GM12878 (cell line): Measurements from ENCODE around the gene RBM12. TPM values are rescaled to one million over a fixed set of nuclear protein-coding genes. Genes with fewer than 3 reads are reported as not detected.
A peak's percentile ranks its signal among the peaks of the same experiment; 100 is the strongest.

Experiments used
- ATAC-seq: fragments of 200-7000 bp; cut with Tn5 transposase; 3 replicates; pipeline ENCODE4 v1.9.1; 2020; ENCODE audit warnings: mild to moderate bottlenecking, moderate library complexity
- BruUV-seq: library from RNA; stranded (reverse); fragments of 400-500 nt; replicated peaks from 2 replicates; lab custom pipeline; 2021; lab: Mats Ljungman, UMichigan
- CTCF ChIA-PET: fragments of 300-600 bp; sonication (Branson Sonifier 250); formaldehyde crosslinking; extraction: SDS; loops from one replicate; lab custom pipeline; 2021; ENCODE audit warnings: inconsistent platforms; lab: Yijun Ruan, JAX
- POLR2A ChIA-PET: fragments of 350-600 bp; formaldehyde crosslinking; extraction: SDS; loops from one replicate; lab custom pipeline; 2021; ENCODE audit warnings: inconsistent platforms; lab: Charles Lee
- RAD21 ChIA-PET: fragments of 300-600 bp; sonication (Branson Sonifier 250); formaldehyde crosslinking; loops from one replicate; lab custom pipeline; 2023; ENCODE audit warnings: antibody characterized with exemption; ENCODE audit not compliant: unreplicated experiment; lab: Charles Lee
- SMC1A ChIA-PET: fragments of 300-600 bp; sonication (Branson Sonifier 250); formaldehyde crosslinking; loops from one replicate; lab custom pipeline; 2023; ENCODE audit not compliant: unreplicated experiment, uncharacterized antibody; lab: Charles Lee
- DNase-seq: peaks from one replicate; pipeline ENCODE4 v3.0.0-alpha.2; 2011; ENCODE audit warnings: low read depth, low spot score
- FAIRE-seq: peaks from 3 replicates; lab custom pipeline; 2011; peaks lifted over from hg19 to GRCh38; lab: Jason Lieb, UNC
- H2AFZ ChIP-seq: 2 replicates; pipeline ENCODE4 v1.6.0; 2011; ENCODE audit warnings: low read depth, low read length, control low read depth; ENCODE audit not compliant: control insufficient read depth
- H3K27ac ChIP-seq: 2 replicates; pipeline ENCODE4 v1.5.1; 2011; ENCODE audit warnings: control low read depth; ENCODE audit not compliant: control insufficient read depth, insufficient read depth
- H3K27me3 ChIP-seq, 2 experiments: replicated peaks in 1 of 2; 2 replicates each; pipeline versions ENCODE4 v1.6.0 to v1.6.1; 2011; ENCODE audit warnings: low read length in 1 of 2; ENCODE audit not compliant: control insufficient read depth in 2 of 2, insufficient read depth in 2 of 2
- H3K36me3 ChIP-seq, 2 experiments: 2 replicates each; pipeline ENCODE4 v1.5.1; 2011; ENCODE audit warnings: low read length in 1 of 2; ENCODE audit not compliant: control insufficient read depth in 2 of 2, insufficient read depth in 2 of 2
- H3K4me1 ChIP-seq: 2 replicates; pipeline ENCODE4 v1.6.1; 2011; ENCODE audit warnings: mild to moderate bottlenecking, low read length, moderate library complexity, mixed read lengths; ENCODE audit not compliant: control insufficient read depth, insufficient read depth
- H3K4me2 ChIP-seq: 2 replicates; pipeline ENCODE4 v1.6.0; 2011; ENCODE audit warnings: control low read depth; ENCODE audit not compliant: control insufficient read depth, insufficient read depth
- H3K4me3 ChIP-seq: fragments of 200-600 bp; sonication (generic); 2 replicates; pipeline ENCODE4 v1.5.1; 2016
- H3K79me2 ChIP-seq: 2 replicates; pipeline ENCODE4 v1.6.0; 2011; ENCODE audit warnings: low read length; ENCODE audit not compliant: control insufficient read depth, insufficient read depth
- H3K9ac ChIP-seq: 2 replicates; pipeline ENCODE4 v1.8.0; 2011; ENCODE audit warnings: low read length, control low read depth, mixed read lengths; ENCODE audit not compliant: control insufficient read depth, insufficient read depth
- H3K9me3 ChIP-seq: replicated peaks from 3 replicates; pipeline ENCODE4 v1.5.1; 2011; ENCODE audit warnings: mild to moderate bottlenecking, low read length; ENCODE audit not compliant: control insufficient read depth, insufficient read depth
- H4K20me1 ChIP-seq: 2 replicates; pipeline ENCODE4 v1.6.0; 2011; ENCODE audit not compliant: control insufficient read depth, insufficient read depth
- CBX3 ChIP-seq: fragments of 200-600 bp; sonication (generic); IDR thresholded peaks from 2 replicates; pipeline ENCODE4 v1.6.1; 2016; ENCODE audit warnings: low read depth, borderline replicate concordance
- ESRRA ChIP-seq: IDR thresholded peaks from 2 replicates; pipeline ENCODE4 v1.6.1; 2012; ENCODE audit warnings: mild to moderate bottlenecking, low read length, improper control_type of control experiment
- IKZF2 ChIP-seq, 2 experiments: fragments of 450-650 bp; IDR thresholded peaks; 2 replicates each; pipeline ENCODE4 v1.6.1; 2017; ENCODE audit warnings: mild to moderate bottlenecking in 2 of 2, moderate library complexity in 2 of 2
- MTA3 ChIP-seq: IDR thresholded peaks from 2 replicates; pipeline ENCODE4 v1.6.1; 2012; ENCODE audit warnings: low read length, inconsistent platforms, borderline replicate concordance
- MXI1 ChIP-seq: fragments of 150-350 bp; IDR thresholded peaks from 2 replicates; pipeline ENCODE4 v1.6.1; 2011; ENCODE audit warnings: low read depth, mild to moderate bottlenecking, inconsistent platforms, low read length, improper control_type of control experiment
- PAX5 ChIP-seq: IDR thresholded peaks from 2 replicates; pipeline ENCODE4 v1.6.1; 2011; ENCODE audit warnings: low read depth, low read length, borderline replicate concordance
- SRF ChIP-seq, 2 experiments: IDR thresholded peaks; 2 replicates each; pipeline ENCODE4 v1.6.1; 2011; ENCODE audit warnings: low read depth in 2 of 2, low read length in 2 of 2, mild to moderate bottlenecking in 1 of 2, moderate library complexity in 1 of 2
- TCF7 ChIP-seq: IDR thresholded peaks from 2 replicates; pipeline ENCODE4 v1.6.1; 2014; ENCODE audit warnings: antibody characterized with exemption, borderline replicate concordance
- ZBTB33 ChIP-seq: fragments of 450-650 bp; IDR thresholded peaks from 2 replicates; pipeline ENCODE4 v1.6.1; 2017; ENCODE audit warnings: mild to moderate bottlenecking
- WGBS: methylation state at CpG from one replicate; pipeline ENCODE4 v1.1.6; 2016; ENCODE audit warnings: low lambda C conversion rate; ENCODE audit not compliant: insufficient replicate concordance, insufficient coverage; ENCODE audit errors: missing lambda C conversion rate; 5-methylcytosine and 5-hydroxymethylcytosine counted together
- in situ Hi-C: fragments of 300-500 bp; cut with MboI; formaldehyde crosslinking; loops from 9 replicates; pipeline ENCODE4 v1.14.3; 2018; ENCODE audit warnings: mixed read lengths
- intact Hi-C: fragments of 100-400 bp; cut with micrococcal nuclease; formaldehyde crosslinking; loops from one replicate; pipeline ENCODE4 v1.14.2; 2022; ENCODE audit not compliant: unreplicated experiment
- polyA plus RNA-seq, 11 experiments: library from polyadenylated mRNA; depleted of rRNA in 4 of 11; unstranded in 6 of 11; stranded (reverse) in 5 of 11; fragments of >200 nt; fragmentation: Nextera tagmentation in 4 of 11; fragmentation: Illumina TruSeq in 1 of 11; extraction: Ambion mirVana in 4 of 11; extraction: Trizol in 1 of 11; gene quantifications; 1 replicate in 1 of 11; 2 replicates in 10 of 11; pipeline versions ENCODE4 v1.2.1 to v1.2.3, GENCODE V29; 2011 to 2016; ENCODE audit warnings: inconsistent platforms in 2 of 11, missing spikeins in 2 of 11, low read depth in 1 of 11
- total RNA-seq, 4 experiments: library from RNA; depleted of rRNA in 3 of 4; stranded (reverse); fragments of >200 nt in 3 of 4; fragmentation: Illumina TruSeq in 1 of 4; extraction: Trizol in 1 of 4; gene quantifications; 2 replicates each; pipeline versions ENCODE4 v1.2.1 to v1.2.3, GENCODE V29; 2013 to 2021
- TF ChIP-seq, protein P1 (sequence below): fragments of 450-650 bp; formaldehyde crosslinking; IDR thresholded peaks from 2 replicates; pipeline ENCODE4 v1.5.0; 2022; ENCODE audit warnings: mild to moderate bottlenecking, missing genetic modification characterization
- TF ChIP-seq, protein P2 (sequence below): fragments of 450-650 bp; IDR thresholded peaks from 2 replicates; pipeline ENCODE4 v1.6.1; 2016; ENCODE audit warnings: mild to moderate bottlenecking
- TF ChIP-seq, protein P3 (sequence below): IDR thresholded peaks from 2 replicates; pipeline ENCODE4 v1.6.1; 2012; ENCODE audit warnings: mild to moderate bottlenecking, low read depth, low read length

Gene RBM12
- total and polyA plus RNA-seq, 10 of the 15 experiments (the other 5 are each of a cell fraction or from before 2014, with no cell fraction given), result 4.7 to 153 (median 58.5) TPM

DNA sequence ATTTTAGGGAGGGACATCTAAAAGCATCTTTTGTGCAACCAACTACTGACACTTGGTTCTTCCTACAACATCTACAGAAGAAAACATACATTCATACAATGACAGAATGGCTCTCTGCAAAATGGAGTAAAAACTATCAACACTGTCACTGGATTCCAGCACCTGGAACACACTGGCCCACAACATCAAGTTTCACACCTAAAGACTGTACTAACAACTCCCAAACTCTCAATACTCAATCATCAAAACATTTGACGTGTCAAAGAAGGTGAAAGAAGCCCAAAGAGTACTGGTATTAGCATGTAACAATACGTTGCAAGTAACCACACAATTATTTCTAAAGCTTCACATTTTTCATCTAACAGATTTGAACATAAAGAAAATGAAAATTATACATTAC, 2.1 kb downstream of the RBM12 start (continued):
- TF ChIP-seq PAX5, result no peak
- TF ChIP-seq, protein P1, sequence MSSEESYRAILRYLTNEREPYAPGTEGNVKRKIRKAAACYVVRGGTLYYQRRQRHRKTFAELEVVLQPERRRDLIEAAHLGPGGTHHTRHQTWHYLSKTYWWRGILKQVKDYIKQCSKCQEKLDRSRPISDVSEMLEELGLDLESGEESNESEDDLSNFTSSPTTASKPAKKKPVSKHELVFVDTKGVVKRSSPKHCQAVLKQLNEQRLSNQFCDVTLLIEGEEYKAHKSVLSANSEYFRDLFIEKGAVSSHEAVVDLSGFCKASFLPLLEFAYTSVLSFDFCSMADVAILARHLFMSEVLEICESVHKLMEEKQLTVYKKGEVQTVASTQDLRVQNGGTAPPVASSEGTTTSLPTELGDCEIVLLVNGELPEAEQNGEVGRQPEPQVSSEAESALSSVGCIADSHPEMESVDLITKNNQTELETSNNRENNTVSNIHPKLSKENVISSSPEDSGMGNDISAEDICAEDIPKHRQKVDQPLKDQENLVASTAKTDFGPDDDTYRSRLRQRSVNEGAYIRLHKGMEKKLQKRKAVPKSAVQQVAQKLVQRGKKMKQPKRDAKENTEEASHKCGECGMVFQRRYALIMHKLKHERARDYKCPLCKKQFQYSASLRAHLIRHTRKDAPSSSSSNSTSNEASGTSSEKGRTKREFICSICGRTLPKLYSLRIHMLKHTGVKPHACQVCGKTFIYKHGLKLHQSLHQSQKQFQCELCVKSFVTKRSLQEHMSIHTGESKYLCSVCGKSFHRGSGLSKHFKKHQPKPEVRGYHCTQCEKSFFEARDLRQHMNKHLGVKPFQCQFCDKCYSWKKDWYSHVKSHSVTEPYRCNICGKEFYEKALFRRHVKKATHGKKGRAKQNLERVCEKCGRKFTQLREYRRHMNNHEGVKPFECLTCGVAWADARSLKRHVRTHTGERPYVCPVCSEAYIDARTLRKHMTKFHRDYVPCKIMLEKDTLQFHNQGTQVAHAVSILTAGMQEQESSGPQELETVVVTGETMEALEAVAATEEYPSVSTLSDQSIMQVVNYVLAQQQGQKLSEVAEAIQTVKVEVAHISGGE (CRISPR knock-in tag), result no peak
- no peak for TF ChIP-seq MTA3
- TF ChIP-seq TCF7, result no peak
- no peak for TF ChIP-seq ESRRA

GRCh38 chr20:35661908-35662307, 2.8 kb downstream of the RBM12 start:
- ChIA-PET RAD21 (interaction anchor here (0.5 to 4.5 kb wide), 3 partner anchors 44 to 384 kb away, joined by 3 to 29 read pairs (median 3); partner anchors contain the start of gene SCAND1), POLR2A (interaction anchor here (1.2 kb wide), 1 partner anchor 171 kb away, joined by 3 read pairs; no protein-coding TSS in a partner anchor), CTCF (interaction anchor here (1.2 to 5.8 kb wide), 2 partner anchors 18 to 42 kb away, joined by 4 to 31 read pairs; no protein-coding TSS in a partner anchor), SMC1A (interaction anchor here (1.1 to 4.8 kb wide), 2 partner anchors 42 to 57 kb away, joined by 4 to 28 read pairs; no protein-coding TSS in a partner anchor)
- Histone ChIP-seq H3K4me1 (peaks cover 10% of the 10 kb centered on the region), H3K4me2 (peak overlapping the region; percentile 98), H3K4me3 (peak overlapping the region; percentile 87), H3K27ac (no peak overlapping the region), H3K9me3 (no peaks in the 10 kb centered on the region), H3K27me3 (no peaks in the 10 kb centered on the region), H4K20me1 (peaks cover 13% of the 10 kb centered on the region), H3K79me2 (peaks cover 80% of the 10 kb centered on the region), H3K36me3 (0 out of 4 replicates have a peak, but pooled peaks cover 0 to 3% of the 10 kb centered on the region in 2 experiments), H2AFZ (no peak overlapping the region), H3K9ac (peak overlapping the region; percentile 87; the same call in 1 of the 2 replicates)
- intact Hi-C loops, result no loop called here
- BruUV-seq, result no TSS peak
- in situ Hi-C loops, result no loop called here
- ATAC-seq (no peak), DNase-seq (no peak), FAIRE-seq (no peak)
- WGBS, result 0% methylated on average over 3 of the region's 3 CpGs
- TF ChIP-seq MXI1 (no peak), ZBTB33 (no peak), IKZF2 (IDR thresholded peaks at IDR 0.05) (no peak), SRF (IDR thresholded peaks at IDR 0.05; ENCODE audit: low read depth in 2 of 2, low read length in 2 of 2) (no peak), CBX3 (no peak)
- TF ChIP-seq, protein P2, sequence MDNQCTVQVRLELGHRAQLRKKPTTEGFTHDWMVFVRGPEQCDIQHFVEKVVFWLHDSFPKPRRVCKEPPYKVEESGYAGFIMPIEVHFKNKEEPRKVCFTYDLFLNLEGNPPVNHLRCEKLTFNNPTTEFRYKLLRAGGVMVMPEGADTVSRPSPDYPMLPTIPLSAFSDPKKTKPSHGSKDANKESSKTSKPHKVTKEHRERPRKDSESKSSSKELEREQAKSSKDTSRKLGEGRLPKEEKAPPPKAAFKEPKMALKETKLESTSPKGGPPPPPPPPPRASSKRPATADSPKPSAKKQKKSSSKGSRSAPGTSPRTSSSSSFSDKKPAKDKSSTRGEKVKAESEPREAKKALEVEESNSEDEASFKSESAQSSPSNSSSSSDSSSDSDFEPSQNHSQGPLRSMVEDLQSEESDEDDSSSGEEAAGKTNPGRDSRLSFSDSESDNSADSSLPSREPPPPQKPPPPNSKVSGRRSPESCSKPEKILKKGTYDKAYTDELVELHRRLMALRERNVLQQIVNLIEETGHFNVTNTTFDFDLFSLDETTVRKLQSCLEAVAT, result no peak
- TF ChIP-seq, protein P3, sequence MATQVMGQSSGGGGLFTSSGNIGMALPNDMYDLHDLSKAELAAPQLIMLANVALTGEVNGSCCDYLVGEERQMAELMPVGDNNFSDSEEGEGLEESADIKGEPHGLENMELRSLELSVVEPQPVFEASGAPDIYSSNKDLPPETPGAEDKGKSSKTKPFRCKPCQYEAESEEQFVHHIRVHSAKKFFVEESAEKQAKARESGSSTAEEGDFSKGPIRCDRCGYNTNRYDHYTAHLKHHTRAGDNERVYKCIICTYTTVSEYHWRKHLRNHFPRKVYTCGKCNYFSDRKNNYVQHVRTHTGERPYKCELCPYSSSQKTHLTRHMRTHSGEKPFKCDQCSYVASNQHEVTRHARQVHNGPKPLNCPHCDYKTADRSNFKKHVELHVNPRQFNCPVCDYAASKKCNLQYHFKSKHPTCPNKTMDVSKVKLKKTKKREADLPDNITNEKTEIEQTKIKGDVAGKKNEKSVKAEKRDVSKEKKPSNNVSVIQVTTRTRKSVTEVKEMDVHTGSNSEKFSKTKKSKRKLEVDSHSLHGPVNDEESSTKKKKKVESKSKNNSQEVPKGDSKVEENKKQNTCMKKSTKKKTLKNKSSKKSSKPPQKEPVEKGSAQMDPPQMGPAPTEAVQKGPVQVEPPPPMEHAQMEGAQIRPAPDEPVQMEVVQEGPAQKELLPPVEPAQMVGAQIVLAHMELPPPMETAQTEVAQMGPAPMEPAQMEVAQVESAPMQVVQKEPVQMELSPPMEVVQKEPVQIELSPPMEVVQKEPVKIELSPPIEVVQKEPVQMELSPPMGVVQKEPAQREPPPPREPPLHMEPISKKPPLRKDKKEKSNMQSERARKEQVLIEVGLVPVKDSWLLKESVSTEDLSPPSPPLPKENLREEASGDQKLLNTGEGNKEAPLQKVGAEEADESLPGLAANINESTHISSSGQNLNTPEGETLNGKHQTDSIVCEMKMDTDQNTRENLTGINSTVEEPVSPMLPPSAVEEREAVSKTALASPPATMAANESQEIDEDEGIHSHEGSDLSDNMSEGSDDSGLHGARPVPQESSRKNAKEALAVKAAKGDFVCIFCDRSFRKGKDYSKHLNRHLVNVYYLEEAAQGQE, result no peak
